Keratinocyte (primary cell): ENCODE data around the gene FBXW5.

Experiments used
- CTCF ChIP-seq, 3 experiments: IDR thresholded peaks in 1 of 3; conservative IDR thresholded peaks in 1 of 3; optimal IDR thresholded peaks in 1 of 3; 2 replicates in 2 of 3; 3 replicates in 1 of 3; pipeline versions ENCODE3 to v1.5.1; 2011; ENCODE audit warnings: low read length in 3 of 3, mild to moderate bottlenecking in 3 of 3, moderate library complexity in 2 of 3, control low read depth in 1 of 3, inconsistent platforms in 1 of 3; ENCODE audit not compliant: insufficient read depth in 2 of 3; ENCODE audit errors: extremely low read depth in 1 of 3
- EZH2 ChIP-seq: IDR thresholded peaks from one replicate; pipeline ENCODE4 v1.6.1; 2012; ENCODE audit warnings: inconsistent platforms, mild to moderate bottlenecking, low read length, moderate library complexity

DNA sequence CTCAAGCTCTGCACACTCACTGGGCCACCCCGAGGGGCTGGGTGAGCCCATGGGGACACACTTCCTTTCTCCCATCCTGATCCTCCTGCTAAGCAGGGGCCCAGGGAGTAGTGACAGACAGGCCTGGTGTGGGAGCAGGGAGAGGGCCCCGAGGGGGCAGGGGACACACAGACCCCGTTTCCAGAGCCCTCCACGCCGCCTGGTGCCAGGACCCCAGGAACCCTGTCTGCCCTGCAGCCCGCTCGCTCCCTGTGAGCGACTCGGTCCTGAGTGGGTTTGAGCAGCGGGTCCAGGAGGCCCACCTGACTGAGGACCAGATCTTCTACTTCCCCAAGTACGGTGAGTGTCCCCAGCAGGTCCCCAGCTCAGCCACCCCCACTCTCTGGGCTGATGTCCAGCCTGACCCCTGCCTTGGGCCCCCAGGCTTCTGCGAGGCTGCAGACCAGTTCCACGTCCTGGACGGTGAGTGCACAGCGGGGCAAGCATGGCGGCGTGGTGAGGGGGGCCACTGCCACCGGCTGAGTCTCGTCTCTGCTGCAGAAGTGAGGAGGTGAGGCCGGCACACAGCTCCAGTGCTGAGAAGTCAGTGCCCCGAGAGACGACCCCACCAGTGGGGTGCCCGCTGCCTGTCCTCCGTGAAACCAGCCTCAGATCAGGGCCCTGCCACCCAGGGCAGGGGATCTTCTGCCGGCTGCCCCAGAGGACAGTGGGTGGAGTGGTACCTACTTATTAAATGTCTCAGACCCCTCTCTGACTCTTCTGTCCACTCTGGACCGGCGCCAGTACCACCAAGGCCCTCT lies 1.9 kb upstream of the FBXW5 start:
- TF ChIP-seq EZH2 (no peak), CTCF (optimal IDR thresholded peaks at IDR 0.05 in 1 of 3, IDR thresholded peaks at IDR 0.05 in 1 of 3, conservative IDR thresholded peaks at IDR 0.05 in 1 of 3; ENCODE audit: extremely low read depth in 1 of 3, insufficient read depth in 2 of 3, low read length in 3 of 3) (no peak)
